Astrocyte of the cerebellum (primary cell): ENCODE results near the gene GMIP.

Source experiments
- DNase-seq: peaks from one replicate; pipeline ENCODE4 v3.0.0-alpha.2; 2011; ENCODE audit warnings: low read depth
- H3K4me3 ChIP-seq: 2 replicates; pipeline ENCODE4 v1.5.1; 2011; ENCODE audit warnings: mild to moderate bottlenecking, low read depth, low read length, moderate library complexity
- in situ Hi-C: cut with HindIII; loops from 2 replicates; pipeline ENCODE4 v1.10.0; 2017; ENCODE audit warnings: low sequenced_read_pairs
- TF ChIP-seq, protein P1 (sequence below): IDR thresholded peaks from 2 replicates; pipeline ENCODE4 v1.5.1; 2012; ENCODE audit warnings: low read length, low read depth, moderate library complexity, mild to moderate bottlenecking; ENCODE audit errors: missing control alignments

The GMIP gene

DNA sequence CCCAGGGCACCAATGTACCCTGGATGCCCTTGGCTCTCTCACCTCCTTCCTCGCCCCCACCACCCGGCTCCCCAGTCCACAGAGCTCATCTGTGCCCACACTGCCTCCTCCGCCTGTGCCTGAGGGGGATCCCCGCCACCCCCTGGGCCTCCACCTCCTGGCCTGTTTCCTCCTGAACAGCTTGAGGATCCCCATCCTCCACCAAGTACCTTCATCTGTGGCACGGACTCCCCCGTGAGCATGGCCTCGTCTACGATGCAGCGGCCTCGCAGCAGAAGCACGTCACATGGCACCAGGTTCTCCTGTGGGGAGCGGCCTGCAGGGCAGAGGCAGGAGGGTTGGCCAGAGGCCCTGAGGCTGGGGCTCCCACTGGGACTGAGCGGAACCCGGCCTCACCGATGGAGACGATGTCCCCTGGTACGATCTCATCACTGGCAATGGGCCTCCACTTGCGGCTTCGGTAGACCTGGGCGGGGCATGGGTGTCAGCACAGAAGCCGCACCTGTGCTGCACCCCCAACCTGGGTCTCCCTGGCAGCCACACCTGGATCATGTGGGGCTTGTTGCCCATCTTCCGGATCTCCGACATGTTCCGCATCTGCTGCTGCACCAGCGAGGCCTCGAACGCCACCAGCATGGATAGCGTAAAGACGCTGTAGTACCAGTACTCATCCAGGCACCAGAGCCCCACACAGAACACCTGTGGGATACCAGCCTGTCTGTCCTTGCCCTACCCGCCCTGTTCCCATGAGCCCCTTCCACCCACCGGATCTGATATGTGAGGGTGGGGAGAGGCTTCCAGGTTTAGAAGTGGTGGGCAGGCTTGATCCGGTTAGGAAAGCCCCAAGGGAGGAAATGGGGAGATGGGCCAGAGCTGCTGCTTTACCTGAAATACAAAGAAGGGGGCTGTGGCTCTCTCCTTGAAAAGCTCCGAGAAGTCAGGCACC is 13.3 kb upstream of the GMIP start:
- in situ Hi-C loops, result no loop called here
- TF ChIP-seq, protein P1, sequence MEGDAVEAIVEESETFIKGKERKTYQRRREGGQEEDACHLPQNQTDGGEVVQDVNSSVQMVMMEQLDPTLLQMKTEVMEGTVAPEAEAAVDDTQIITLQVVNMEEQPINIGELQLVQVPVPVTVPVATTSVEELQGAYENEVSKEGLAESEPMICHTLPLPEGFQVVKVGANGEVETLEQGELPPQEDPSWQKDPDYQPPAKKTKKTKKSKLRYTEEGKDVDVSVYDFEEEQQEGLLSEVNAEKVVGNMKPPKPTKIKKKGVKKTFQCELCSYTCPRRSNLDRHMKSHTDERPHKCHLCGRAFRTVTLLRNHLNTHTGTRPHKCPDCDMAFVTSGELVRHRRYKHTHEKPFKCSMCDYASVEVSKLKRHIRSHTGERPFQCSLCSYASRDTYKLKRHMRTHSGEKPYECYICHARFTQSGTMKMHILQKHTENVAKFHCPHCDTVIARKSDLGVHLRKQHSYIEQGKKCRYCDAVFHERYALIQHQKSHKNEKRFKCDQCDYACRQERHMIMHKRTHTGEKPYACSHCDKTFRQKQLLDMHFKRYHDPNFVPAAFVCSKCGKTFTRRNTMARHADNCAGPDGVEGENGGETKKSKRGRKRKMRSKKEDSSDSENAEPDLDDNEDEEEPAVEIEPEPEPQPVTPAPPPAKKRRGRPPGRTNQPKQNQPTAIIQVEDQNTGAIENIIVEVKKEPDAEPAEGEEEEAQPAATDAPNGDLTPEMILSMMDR, result no peak
- DNase-seq, result no peak
- no peak overlapping the region for H3K4me3 ChIP-seq

DNA sequence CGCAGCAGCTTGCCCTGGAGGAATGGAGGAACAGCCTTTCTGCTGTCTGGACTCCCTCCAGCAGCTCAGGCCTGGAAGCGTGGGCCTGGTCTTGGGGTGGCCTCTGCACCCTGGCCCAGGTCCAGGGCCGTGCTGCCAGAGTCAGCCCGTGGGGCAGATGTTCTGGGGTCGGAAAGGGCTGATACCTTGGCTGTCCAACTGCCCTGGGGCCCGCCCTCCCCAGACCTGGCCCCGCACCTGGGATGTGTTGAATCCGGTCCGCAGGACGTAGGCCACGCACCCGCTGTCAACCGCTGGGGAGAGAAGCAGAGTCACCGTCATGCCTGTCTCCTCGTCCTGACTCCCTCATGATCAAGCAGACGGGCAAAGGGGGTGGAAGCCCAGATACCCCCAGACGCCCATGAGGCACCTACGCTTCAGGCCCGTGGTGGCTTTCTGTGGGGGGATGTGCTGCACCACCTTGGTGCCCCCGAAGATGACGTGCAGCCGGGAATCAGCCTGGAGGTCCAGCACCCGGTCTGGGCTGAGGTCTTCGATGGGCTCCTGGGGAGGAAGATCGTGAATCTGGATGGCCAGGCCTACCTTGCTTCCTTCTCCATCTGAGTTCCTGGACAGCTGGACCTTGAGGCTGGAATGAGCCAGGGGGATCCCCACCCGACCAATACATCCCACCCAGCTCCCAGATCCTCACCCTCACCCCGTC is 12.3 kb upstream of the GMIP start:
- H3K4me3 ChIP-seq, result no peak overlapping the region
- TF ChIP-seq, protein P1, result no peak
- in situ Hi-C loops, result no loop called here
- no peak for DNase-seq

DNA sequence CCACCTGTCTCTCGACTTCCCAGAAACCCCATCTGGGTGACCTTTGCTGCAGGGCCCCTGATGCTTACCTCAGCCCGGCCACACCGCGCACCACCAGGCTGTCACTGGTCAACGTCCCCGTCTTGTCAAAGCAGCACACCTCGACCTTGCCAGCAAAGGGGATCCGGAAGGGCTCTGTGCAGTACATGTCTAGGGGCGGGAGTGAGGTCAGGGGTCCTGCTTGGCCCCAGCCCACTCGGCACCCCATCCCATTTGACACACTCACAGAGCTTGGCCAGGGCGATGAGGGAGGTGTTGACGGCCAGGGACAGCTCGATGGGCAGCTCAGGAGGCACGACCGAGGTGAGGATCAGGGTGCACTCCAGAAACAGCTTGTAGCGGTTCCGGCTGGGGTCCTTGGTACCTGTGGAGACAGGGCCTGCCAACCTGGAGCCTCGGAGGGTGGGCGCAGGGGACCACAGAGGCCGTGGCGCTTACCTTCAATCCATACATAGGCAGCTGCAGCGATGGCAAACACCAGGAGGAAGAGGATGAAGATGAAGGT is 11.7 kb upstream of the GMIP start:
- TF ChIP-seq, protein P1, result no peak
- no peak for DNase-seq
- in situ Hi-C loops, result no loop called here
- H3K4me3 ChIP-seq, result no peak overlapping the region

DNA sequence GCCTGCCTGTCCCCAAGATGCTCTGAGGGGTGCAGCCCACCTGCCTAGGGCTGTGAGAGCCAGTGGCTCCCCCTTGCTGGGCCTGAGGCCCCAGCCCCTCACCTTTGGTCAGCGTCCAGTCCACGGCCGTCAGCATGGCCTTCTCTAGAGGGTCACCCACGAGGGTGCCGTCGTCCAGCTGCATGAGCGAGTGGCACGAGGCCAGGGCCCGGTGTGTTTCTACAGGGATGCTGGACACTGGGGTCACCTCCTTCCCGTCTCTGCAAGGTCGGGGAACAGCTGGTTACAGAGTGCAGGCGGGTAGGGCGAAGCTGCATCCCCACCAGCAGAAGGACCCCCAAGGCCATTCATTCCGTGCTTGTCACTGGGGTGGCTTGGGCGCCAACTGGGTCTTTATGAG is 11.0 kb upstream of the GMIP start:
- TF ChIP-seq, protein P1, result no peak
- in situ Hi-C loops, result no loop called here
- DNase-seq, result no peak

DNA sequence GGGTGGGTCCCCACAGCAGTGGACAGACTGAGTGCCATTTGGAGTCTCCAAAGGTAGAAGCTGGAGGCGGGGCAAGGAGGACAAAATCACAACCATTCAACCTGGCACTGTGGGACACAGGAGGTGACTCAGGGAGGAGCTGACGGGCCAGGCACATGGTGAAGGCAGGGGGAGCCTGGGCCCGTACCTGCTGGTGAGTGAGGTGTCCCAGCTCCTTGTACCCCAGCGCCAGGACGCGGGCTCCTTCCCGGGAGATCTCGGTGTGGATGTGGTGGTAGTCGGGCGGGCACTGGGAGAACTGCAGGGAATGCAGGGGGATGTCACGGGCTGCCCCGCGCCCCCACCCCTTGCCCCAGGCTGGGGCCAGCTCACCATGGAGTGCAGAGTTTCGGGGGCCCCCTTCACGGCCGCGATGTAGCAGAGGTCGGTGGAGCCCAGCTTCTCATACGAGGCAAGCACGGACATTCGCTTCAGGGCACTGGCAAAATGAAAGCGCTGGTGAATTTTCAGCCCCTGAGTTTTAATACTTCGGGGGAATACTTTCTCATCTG is 10.2 kb upstream of the GMIP start:
- in situ Hi-C loops, result no loop called here
- H3K4me3 ChIP-seq, result no peak overlapping the region
- TF ChIP-seq, protein P1, result no peak
- DNase-seq, result no peak

More for the DNA sequence above, 11.0 kb upstream of the GMIP start:
- no peak overlapping the region for H3K4me3 ChIP-seq
